Suprapubic skin (tissue), 4 donors: ENCODE results near the gene GNS. TPM values are rescaled to one million over a fixed set of nuclear protein-coding genes. Genes with fewer than 3 reads are reported as not detected.

Source experiments
- DNase-seq, 2 donors: peaks; one replicate each; pipeline ENCODE4 v3.0.0-alpha.2; 2019; ENCODE audit warnings: low spot score in 2 of 2
- H3K27ac ChIP-seq: fragments of 200-600 bp; sonication (generic); one replicate; pipeline ENCODE4 v1.5.1; 2019
- H3K27me3 ChIP-seq: fragments of 200-600 bp; sonication (generic); one replicate; pipeline ENCODE4 v1.5.1; 2019
- H3K36me3 ChIP-seq: fragments of 200-600 bp; sonication (generic); one replicate; pipeline ENCODE4 v1.5.1; 2019
- H3K4me1 ChIP-seq: fragments of 200-600 bp; sonication (generic); one replicate; pipeline ENCODE4 v1.5.1; 2019
- H3K4me3 ChIP-seq: fragments of 200-600 bp; sonication (generic); one replicate; pipeline ENCODE4 v1.5.1; 2019; ENCODE audit warnings: mild to moderate bottlenecking
- H3K9me3 ChIP-seq: fragments of 200-600 bp; sonication (generic); one replicate; pipeline ENCODE4 v1.5.1; 2019
- CTCF ChIP-seq, 2 donors: fragments of 200-600 bp in 1 of 2; fragments of 450-650 bp in 1 of 2; sonication (generic) in 1 of 2; IDR thresholded peaks; one replicate each; pipeline ENCODE4 v1.5.1; 2016 to 2019; ENCODE audit warnings: antibody characterized with exemption in 2 of 2, mild to moderate bottlenecking in 1 of 2, moderate library complexity in 1 of 2
- EP300 ChIP-seq: sonication (generic); formaldehyde crosslinking; IDR thresholded peaks from one replicate; pipeline ENCODE4 v1.6.1; 2017; ENCODE audit warnings: antibody characterized with exemption
- POLR2A ChIP-seq, 2 donors: fragments of 450-650 bp; IDR thresholded peaks; one replicate each; pipeline ENCODE4 v1.6.1; 2017; ENCODE audit warnings: antibody characterized with exemption in 2 of 2, mild to moderate bottlenecking in 2 of 2, moderate library complexity in 2 of 2
- POLR2AphosphoS5 ChIP-seq, 3 donors: sonication (generic); formaldehyde crosslinking; IDR thresholded peaks; one replicate each; pipeline ENCODE4 v1.6.1; 2017; ENCODE audit warnings: antibody characterized with exemption in 3 of 3
- WGBS: methylation state at CpG from one replicate; pipeline ENCODE4 v1.1.5; 2018; 5-methylcytosine and 5-hydroxymethylcytosine counted together
- total RNA-seq, 4 donors: library from RNA; depleted of rRNA; stranded (reverse); fragments of >200 nt; gene quantifications; one replicate each; pipeline ENCODE4 v1.1.0, GENCODE V29; 2016

Gene GNS
- total RNA-seq, 4 donors from 2014 or later: 46.7 to 56.7 (median 49.6) TPM

GRCh38 chr12:64714551-64714968, 44.6 kb downstream of the GNS start:
- WGBS: 85% methylated on average over 5 of the region's 5 CpGs
- TF ChIP-seq POLR2AphosphoS5 (IDR thresholded peaks at IDR 0.05): no peak
- Histone ChIP-seq H3K4me1 (no peaks in the 10 kb centered on the region), H3K9me3 (no peaks in the 10 kb centered on the region), H3K27ac (no peak overlapping the region), H3K4me3 (no peak overlapping the region), H3K36me3 (peaks cover 55% of the 10 kb centered on the region), H3K27me3 (no peaks in the 10 kb centered on the region)
- DNase-seq: no peak

- no peaks in the 10 kb centered on the region for H3K27me3 ChIP-seq
- H3K9me3 ChIP-seq: no peaks in the 10 kb centered on the region
- H3K4me3 ChIP-seq: no peak overlapping the region
- DNase-seq: no peak
- TF ChIP-seq POLR2AphosphoS5 (IDR thresholded peaks at IDR 0.05) (no peak), CTCF (IDR thresholded peaks at IDR 0.05) (no peak), EP300 (no peak), POLR2A (IDR thresholded peaks at IDR 0.05) (no peak)
- H3K27ac ChIP-seq: no peak overlapping the region
- H3K36me3 ChIP-seq: peaks cover 45% of the 10 kb centered on the region
- no peaks in the 10 kb centered on the region for H3K4me1 ChIP-seq
Measured at GRCh38 chr12:64713376-64713775, 45.8 kb downstream of the GNS start.

- DNase-seq: no peak
- Histone ChIP-seq H3K4me1 (no peaks in the 10 kb centered on the region), H3K9me3 (no peaks in the 10 kb centered on the region), H3K27ac (no peak overlapping the region), H3K36me3 (peaks cover 5% of the 10 kb centered on the region), H3K27me3 (no peaks in the 10 kb centered on the region), H3K4me3 (no peak overlapping the region)
- WGBS: 94% methylated on average over 2 of the region's 2 CpGs
- no peak for TF ChIP-seq CTCF (IDR thresholded peaks at IDR 0.05)
Measured at GRCh38 chr12:64709429-64709828, 49.8 kb downstream of the GNS start.

GRCh38 chr12:64707926-64708325, 51.3 kb downstream of the GNS start:
- Histone ChIP-seq H3K4me1 (no peaks in the 10 kb centered on the region), H3K27me3 (no peaks in the 10 kb centered on the region), H3K9me3 (no peaks in the 10 kb centered on the region), H3K4me3 (no peak overlapping the region), H3K36me3 (no peaks in the 10 kb centered on the region), H3K27ac (no peak overlapping the region)
- 93% methylated on average over 2 of the region's 2 CpGs for WGBS
- TF ChIP-seq CTCF (IDR thresholded peaks at IDR 0.05): no peak
- no peak for TF ChIP-seq POLR2AphosphoS5 (IDR thresholded peaks at IDR 0.05)
- TF ChIP-seq EP300: no peak
- TF ChIP-seq POLR2A (IDR thresholded peaks at IDR 0.05): no peak
- no peak for DNase-seq

GRCh38 chr12:64707362-64707761, 51.8 kb downstream of the GNS start:
- WGBS: 62% methylated on average over 4 of the region's 4 CpGs
- no peak for DNase-seq
- TF ChIP-seq POLR2A (IDR thresholded peaks at IDR 0.05): no peak
- TF ChIP-seq EP300: no peak
- TF ChIP-seq CTCF (IDR thresholded peaks at IDR 0.05): no peak
- TF ChIP-seq POLR2AphosphoS5 (IDR thresholded peaks at IDR 0.05): no peak
- no peaks in the 10 kb centered on the region for H3K27me3 ChIP-seq
- no peak overlapping the region for H3K27ac ChIP-seq
- H3K9me3 ChIP-seq: no peaks in the 10 kb centered on the region
- H3K36me3 ChIP-seq: no peaks in the 10 kb centered on the region
- H3K4me3 ChIP-seq: no peak overlapping the region
- no peaks in the 10 kb centered on the region for H3K4me1 ChIP-seq

GRCh38 chr12:64706857-64707256, 52.3 kb downstream of the GNS start:
- H3K27me3 ChIP-seq: no peaks in the 10 kb centered on the region
- WGBS: 67% methylated on average over 5 of the region's 5 CpGs
- H3K36me3 ChIP-seq: no peaks in the 10 kb centered on the region
- H3K4me3 ChIP-seq: no peak overlapping the region
- no peak for DNase-seq
- no peak overlapping the region for H3K27ac ChIP-seq
- H3K4me1 ChIP-seq: no peaks in the 10 kb centered on the region
- TF ChIP-seq EP300: no peak
- no peaks in the 10 kb centered on the region for H3K9me3 ChIP-seq
